GM23338 (cell line): ENCODE measurements around the gene SPDL1. TPM values are rescaled to one million over a fixed set of nuclear protein-coding genes. Genes with fewer than 3 reads are reported as not detected.

Experiments used
- ATAC-seq: fragments of 200-7000 bp; cut with Tn5 transposase; 3 replicates; pipeline ENCODE4 v1.9.1; 2020
- DNase-seq: peaks from one replicate; pipeline ENCODE4 v3.0.0-alpha.2; 2015; ENCODE audit warnings: low spot score
- H2AFZ ChIP-seq: fragments of 200-600 bp; sonication (generic); 2 replicates; pipeline ENCODE4 v1.8.0; 2016; ENCODE audit warnings: antibody characterized with exemption, mild to moderate bottlenecking, moderate library complexity
- H3F3A ChIP-seq: fragments of 200-600 bp; sonication (generic); replicated peaks from 2 replicates; pipeline ENCODE4 v1.8.0; 2017; ENCODE audit warnings: antibody characterized with exemption, mixed run types, low read depth
- H3K27ac ChIP-seq: fragments of 200-600 bp; sonication (generic); 2 replicates; pipeline ENCODE4 v1.6.1; 2016; ENCODE audit warnings: low read depth
- H3K27me3 ChIP-seq: fragments of 200-600 bp; sonication (generic); 2 replicates; pipeline ENCODE4 v1.8.0; 2016; ENCODE audit warnings: mild to moderate bottlenecking, mixed run types, moderate library complexity; ENCODE audit not compliant: insufficient read depth
- H3K36me3 ChIP-seq: fragments of 200-600 bp; sonication (generic); 2 replicates; pipeline ENCODE4 v1.8.0; 2016; ENCODE audit warnings: mild to moderate bottlenecking; ENCODE audit not compliant: insufficient read depth
- H3K4me1 ChIP-seq: fragments of 200-600 bp; sonication (generic); 2 replicates; pipeline ENCODE4 v1.8.0; 2016; ENCODE audit warnings: mild to moderate bottlenecking, moderate library complexity; ENCODE audit not compliant: insufficient read depth
- H3K4me2 ChIP-seq: fragments of 200-600 bp; sonication (generic); 2 replicates; pipeline ENCODE4 v1.7.1; 2017; ENCODE audit warnings: mixed run types
- H3K4me3 ChIP-seq: fragments of 200-600 bp; sonication (generic); 2 replicates; pipeline ENCODE4 v1.6.1; 2016; ENCODE audit warnings: mixed run types
- H3K79me2 ChIP-seq: fragments of 200-600 bp; sonication (generic); replicated peaks from 2 replicates; pipeline ENCODE4 v1.8.0; 2017; ENCODE audit warnings: mild to moderate bottlenecking; ENCODE audit not compliant: insufficient read depth
- H3K9me2 ChIP-seq: fragments of 200-600 bp; sonication (generic); 2 replicates; pipeline ENCODE4 v1.8.0; 2017; ENCODE audit not compliant: insufficient read depth
- H4K20me1 ChIP-seq: fragments of 200-600 bp; sonication (generic); replicated peaks from 2 replicates; pipeline ENCODE4 v1.8.0; 2017; ENCODE audit warnings: mild to moderate bottlenecking; ENCODE audit not compliant: insufficient read depth
- H3K27ac Mint-ChIP-seq: 2 replicates; pipeline ENCODE4 v1.8.0; 2020; ENCODE audit warnings: inconsistent platforms, mild to moderate bottlenecking, moderate library complexity, mixed read lengths
- H3K27me3 Mint-ChIP-seq: 3 replicates; pipeline ENCODE4 v1.8.0; 2022; ENCODE audit warnings: low read depth, mild to moderate bottlenecking, moderate library complexity, mixed read lengths, inconsistent platforms; ENCODE audit not compliant: insufficient read depth, poor library complexity
- H3K36me3 Mint-ChIP-seq: 3 replicates; pipeline ENCODE4 v1.8.0; 2021; ENCODE audit warnings: low read depth, mild to moderate bottlenecking, inconsistent platforms, moderate library complexity, mixed read lengths
- H3K4me1 Mint-ChIP-seq: 3 replicates; pipeline ENCODE4 v1.8.0; 2020; ENCODE audit warnings: mild to moderate bottlenecking, inconsistent platforms, mixed read lengths
- H3K4me3 Mint-ChIP-seq: 3 replicates; pipeline ENCODE4 v1.8.0; 2021; ENCODE audit warnings: moderate library complexity, mild to moderate bottlenecking, inconsistent platforms, mixed read lengths
- H3K9me3 Mint-ChIP-seq: 3 replicates; pipeline ENCODE4 v1.8.0; 2020; ENCODE audit warnings: moderate library complexity, mild to moderate bottlenecking, inconsistent platforms, mixed read lengths
- CREB1 ChIP-seq: fragments of 250-450 bp; sonication (Bioruptor Pico); IDR thresholded peaks from 2 replicates; pipeline ENCODE4 v1.5.0; 2020; ENCODE audit warnings: low read depth, mild to moderate bottlenecking, moderate library complexity
- EZH2 ChIP-seq: fragments of 200-600 bp; sonication (generic); IDR thresholded peaks from one replicate; pipeline ENCODE4 v1.8.0; 2017; ENCODE audit warnings: antibody characterized with exemption, mild to moderate bottlenecking, low read depth; ENCODE audit not compliant: unreplicated experiment
- EZH2phosphoT487 ChIP-seq: fragments of 200-600 bp; sonication (generic); IDR thresholded peaks from one replicate; pipeline ENCODE4 v1.8.1; 2018; ENCODE audit warnings: antibody characterized with exemption; ENCODE audit not compliant: unreplicated experiment
- JUNB ChIP-seq: IDR thresholded peaks from one replicate; pipeline ENCODE4 v1.6.1; 2016; ENCODE audit warnings: antibody characterized with exemption; ENCODE audit not compliant: unreplicated experiment
- NANOG ChIP-seq: IDR thresholded peaks from 2 replicates; pipeline ENCODE4 v1.6.1; 2016; ENCODE audit warnings: antibody characterized with exemption, borderline replicate concordance
- POLR2AphosphoS5 ChIP-seq: IDR thresholded peaks from 2 replicates; pipeline ENCODE4 v1.6.1; 2016; ENCODE audit warnings: antibody characterized with exemption, low read depth
- STAT1 ChIP-seq: IDR thresholded peaks from one replicate; pipeline ENCODE4 v1.6.1; 2016; ENCODE audit warnings: antibody characterized with exemption; ENCODE audit not compliant: unreplicated experiment
- ZNF114 ChIP-seq: fragments of 250-450 bp; sonication (Bioruptor Pico); IDR thresholded peaks from 2 replicates; pipeline ENCODE4 v1.5.0; 2020; ENCODE audit warnings: mild to moderate bottlenecking, moderate library complexity
- ZNF331 ChIP-seq: fragments of 250-450 bp; sonication (Bioruptor Pico); IDR thresholded peaks from 2 replicates; pipeline ENCODE4 v1.5.0; 2020; ENCODE audit warnings: low read depth, mild to moderate bottlenecking, moderate library complexity
- polyA plus RNA-seq: library from polyadenylated mRNA; unstranded; fragments of >200 nt; fragmentation: Nextera tagmentation; extraction: Ambion mirVana; gene quantifications from 2 replicates; pipeline ENCODE4 v1.2.1, GENCODE V29; 2016
- total RNA-seq: library from RNA; depleted of rRNA; stranded (reverse); fragments of >200 nt; shearing (Covaris generic); gene quantifications from 2 replicates; pipeline ENCODE4 v1.2.3, GENCODE V29; 2014
- TF ChIP-seq, protein P1 (sequence below): fragments of 250-450 bp; sonication (Bioruptor Pico); IDR thresholded peaks from 2 replicates; pipeline ENCODE4 v1.5.0; 2020; ENCODE audit warnings: mild to moderate bottlenecking, moderate library complexity
- TF ChIP-seq, protein P2 (sequence below): IDR thresholded peaks from one replicate; pipeline ENCODE4 v1.6.1; 2018; ENCODE audit warnings: antibody characterized with exemption; ENCODE audit not compliant: unreplicated experiment
- TF ChIP-seq, protein P3 (sequence below): IDR thresholded peaks from 2 replicates; pipeline ENCODE4 v1.6.1; 2016; ENCODE audit warnings: antibody characterized with exemption
- TF ChIP-seq, protein P4 (sequence below), 2 experiments: fragments of 200-600 bp in 1 of 2; sonication (generic) in 1 of 2; conservative IDR thresholded peaks; 2 replicates each; pipeline versions ENCODE4 v1.5.1 to v1.6.1; 2016 to 2017; ENCODE audit warnings: antibody characterized with exemption in 2 of 2, low read depth in 2 of 2, mild to moderate bottlenecking in 2 of 2, moderate library complexity in 1 of 2

The SPDL1 gene
- total and polyA plus RNA-seq, 2 experiments from 2014 or later, result 76.9 to 79.6 TPM

DNA sequence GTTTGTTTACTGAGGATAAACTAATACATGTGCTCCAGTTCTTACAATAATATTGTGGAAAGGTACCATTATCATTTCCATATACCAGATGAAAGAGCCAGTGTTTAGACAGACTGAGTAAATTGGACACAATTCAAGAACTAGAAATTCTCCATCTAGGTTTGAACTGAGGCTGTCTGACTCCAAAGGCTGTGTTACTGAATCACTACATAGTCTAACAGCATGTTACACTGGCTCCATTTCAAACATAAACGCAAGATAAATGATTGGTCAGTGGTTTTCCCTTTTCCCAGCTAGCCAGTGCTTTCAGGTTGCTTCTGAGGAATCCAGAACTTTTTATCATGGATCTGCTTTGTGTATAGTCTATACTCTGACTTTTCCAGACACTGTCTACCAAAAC is 8.1 kb downstream of the SPDL1 start (continued):
- no peak for TF ChIP-seq CREB1 (CRISPR knock-in tag)
- TF ChIP-seq, protein P1, sequence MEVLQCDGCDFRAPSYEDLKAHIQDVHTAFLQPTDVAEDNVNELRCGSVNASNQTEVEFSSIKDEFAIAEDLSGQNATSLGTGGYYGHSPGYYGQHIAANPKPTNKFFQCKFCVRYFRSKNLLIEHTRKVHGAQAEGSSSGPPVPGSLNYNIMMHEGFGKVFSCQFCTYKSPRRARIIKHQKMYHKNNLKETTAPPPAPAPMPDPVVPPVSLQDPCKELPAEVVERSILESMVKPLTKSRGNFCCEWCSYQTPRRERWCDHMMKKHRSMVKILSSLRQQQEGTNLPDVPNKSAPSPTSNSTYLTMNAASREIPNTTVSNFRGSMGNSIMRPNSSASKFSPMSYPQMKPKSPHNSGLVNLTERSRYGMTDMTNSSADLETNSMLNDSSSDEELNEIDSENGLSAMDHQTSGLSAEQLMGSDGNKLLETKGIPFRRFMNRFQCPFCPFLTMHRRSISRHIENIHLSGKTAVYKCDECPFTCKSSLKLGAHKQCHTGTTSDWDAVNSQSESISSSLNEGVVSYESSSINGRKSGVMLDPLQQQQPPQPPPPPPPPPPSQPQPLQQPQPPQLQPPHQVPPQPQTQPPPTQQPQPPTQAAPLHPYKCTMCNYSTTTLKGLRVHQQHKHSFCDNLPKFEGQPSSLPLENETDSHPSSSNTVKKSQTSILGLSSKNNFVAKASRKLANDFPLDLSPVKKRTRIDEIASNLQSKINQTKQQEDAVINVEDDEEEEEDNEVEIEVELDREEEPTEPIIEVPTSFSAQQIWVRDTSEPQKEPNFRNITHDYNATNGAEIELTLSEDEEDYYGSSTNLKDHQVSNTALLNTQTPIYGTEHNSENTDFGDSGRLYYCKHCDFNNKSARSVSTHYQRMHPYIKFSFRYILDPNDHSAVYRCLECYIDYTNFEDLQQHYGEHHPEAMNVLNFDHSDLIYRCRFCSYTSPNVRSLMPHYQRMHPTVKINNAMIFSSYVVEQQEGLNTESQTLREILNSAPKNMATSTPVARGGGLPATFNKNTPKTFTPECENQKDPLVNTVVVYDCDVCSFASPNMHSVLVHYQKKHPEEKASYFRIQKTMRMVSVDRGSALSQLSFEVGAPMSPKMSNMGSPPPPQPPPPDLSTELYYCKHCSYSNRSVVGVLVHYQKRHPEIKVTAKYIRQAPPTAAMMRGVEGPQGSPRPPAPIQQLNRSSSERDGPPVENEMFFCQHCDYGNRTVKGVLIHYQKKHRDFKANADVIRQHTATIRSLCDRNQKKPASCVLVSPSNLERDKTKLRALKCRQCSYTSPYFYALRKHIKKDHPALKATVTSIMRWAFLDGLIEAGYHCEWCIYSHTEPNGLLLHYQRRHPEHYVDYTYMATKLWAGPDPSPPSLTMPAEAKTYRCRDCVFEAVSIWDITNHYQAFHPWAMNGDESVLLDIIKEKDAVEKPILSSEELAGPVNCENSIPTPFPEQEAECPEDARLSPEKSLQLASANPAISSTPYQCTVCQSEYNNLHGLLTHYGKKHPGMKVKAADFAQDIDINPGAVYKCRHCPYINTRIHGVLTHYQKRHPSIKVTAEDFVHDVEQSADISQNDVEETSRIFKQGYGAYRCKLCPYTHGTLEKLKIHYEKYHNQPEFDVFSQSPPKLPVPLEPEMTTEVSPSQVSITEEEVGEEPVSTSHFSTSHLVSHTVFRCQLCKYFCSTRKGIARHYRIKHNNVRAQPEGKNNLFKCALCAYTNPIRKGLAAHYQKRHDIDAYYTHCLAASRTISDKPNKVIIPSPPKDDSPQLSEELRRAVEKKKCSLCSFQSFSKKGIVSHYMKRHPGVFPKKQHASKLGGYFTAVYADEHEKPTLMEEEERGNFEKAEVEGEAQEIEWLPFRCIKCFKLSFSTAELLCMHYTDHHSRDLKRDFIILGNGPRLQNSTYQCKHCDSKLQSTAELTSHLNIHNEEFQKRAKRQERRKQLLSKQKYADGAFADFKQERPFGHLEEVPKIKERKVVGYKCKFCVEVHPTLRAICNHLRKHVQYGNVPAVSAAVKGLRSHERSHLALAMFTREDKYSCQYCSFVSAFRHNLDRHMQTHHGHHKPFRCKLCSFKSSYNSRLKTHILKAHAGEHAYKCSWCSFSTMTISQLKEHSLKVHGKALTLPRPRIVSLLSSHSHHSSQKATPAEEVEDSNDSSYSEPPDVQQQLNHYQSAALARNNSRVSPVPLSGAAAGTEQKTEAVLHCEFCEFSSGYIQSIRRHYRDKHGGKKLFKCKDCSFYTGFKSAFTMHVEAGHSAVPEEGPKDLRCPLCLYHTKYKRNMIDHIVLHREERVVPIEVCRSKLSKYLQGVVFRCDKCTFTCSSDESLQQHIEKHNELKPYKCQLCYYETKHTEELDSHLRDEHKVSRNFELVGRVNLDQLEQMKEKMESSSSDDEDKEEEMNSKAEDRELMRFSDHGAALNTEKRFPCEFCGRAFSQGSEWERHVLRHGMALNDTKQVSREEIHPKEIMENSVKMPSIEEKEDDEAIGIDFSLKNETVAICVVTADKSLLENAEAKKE, result no peak

DNA sequence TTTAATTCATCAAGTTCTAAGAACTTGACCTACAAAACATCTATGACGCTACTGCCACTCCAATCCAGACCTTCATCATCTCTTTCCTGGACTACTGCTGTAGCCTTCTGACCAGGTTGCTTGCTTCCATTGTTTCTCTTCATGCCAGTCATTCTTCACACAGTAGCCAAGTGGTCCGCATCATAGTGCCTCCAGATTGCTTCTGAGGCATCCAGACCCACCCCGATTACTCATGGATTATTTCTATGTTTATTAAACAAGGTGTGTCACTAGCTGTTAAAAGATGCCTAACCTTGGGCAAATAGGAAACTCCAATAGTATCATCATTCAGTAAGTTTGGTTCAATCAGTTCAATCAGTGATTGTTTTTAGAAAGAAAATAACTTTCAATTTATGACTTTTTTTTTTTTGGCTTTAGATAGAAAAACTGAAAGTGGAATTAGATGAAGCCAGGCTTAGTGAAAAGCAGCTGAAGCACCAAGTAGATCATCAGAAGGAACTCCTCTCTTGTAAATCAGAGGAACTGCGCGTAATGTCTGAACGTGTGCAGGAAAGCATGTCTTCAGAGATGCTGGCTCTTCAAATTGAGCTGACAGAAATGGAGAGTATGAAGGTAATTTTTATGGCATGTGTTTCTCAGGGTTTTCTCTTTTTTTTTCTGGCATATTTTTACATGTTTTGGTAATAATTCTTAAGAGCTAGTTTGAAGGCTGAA is 9.5 kb downstream of the SPDL1 start:
- Mint-ChIP-seq H3K27ac (no peak overlapping the region), H3K4me1 (no peaks in the 10 kb centered on the region), H3K27me3 (no peaks in the 10 kb centered on the region), H3K4me3 (no peak overlapping the region), H3K9me3 (no peaks in the 10 kb centered on the region), H3K36me3 (peaks cover 91% of the 10 kb centered on the region)
- ATAC-seq (no peak), DNase-seq (no peak)
- Histone ChIP-seq H3F3A (no peaks in the 10 kb centered on the region), H3K27ac (no peak overlapping the region), H2AFZ (no peak overlapping the region), H3K9me2 (no peaks in the 10 kb centered on the region), H4K20me1 (0 out of 2 replicates have a peak, but pooled peaks cover 2% of the 10 kb centered on the region), H3K36me3 (peaks cover 92% of the 10 kb centered on the region), H3K79me2 (peaks cover 6% of the 10 kb centered on the region), H3K4me2 (no peak overlapping the region), H3K4me1 (no peaks in the 10 kb centered on the region), H3K27me3 (no peaks in the 10 kb centered on the region), H3K4me3 (no peak overlapping the region)
- TF ChIP-seq ZNF114 (CRISPR knock-in tag) (no peak), EZH2 (no peak), JUNB (no peak), EZH2phosphoT487 (no peak), CREB1 (CRISPR knock-in tag) (no peak), NANOG (no peak), ZNF331 (CRISPR knock-in tag) (no peak), STAT1 (no peak), POLR2AphosphoS5 (no peak)
- TF ChIP-seq, protein P2, sequence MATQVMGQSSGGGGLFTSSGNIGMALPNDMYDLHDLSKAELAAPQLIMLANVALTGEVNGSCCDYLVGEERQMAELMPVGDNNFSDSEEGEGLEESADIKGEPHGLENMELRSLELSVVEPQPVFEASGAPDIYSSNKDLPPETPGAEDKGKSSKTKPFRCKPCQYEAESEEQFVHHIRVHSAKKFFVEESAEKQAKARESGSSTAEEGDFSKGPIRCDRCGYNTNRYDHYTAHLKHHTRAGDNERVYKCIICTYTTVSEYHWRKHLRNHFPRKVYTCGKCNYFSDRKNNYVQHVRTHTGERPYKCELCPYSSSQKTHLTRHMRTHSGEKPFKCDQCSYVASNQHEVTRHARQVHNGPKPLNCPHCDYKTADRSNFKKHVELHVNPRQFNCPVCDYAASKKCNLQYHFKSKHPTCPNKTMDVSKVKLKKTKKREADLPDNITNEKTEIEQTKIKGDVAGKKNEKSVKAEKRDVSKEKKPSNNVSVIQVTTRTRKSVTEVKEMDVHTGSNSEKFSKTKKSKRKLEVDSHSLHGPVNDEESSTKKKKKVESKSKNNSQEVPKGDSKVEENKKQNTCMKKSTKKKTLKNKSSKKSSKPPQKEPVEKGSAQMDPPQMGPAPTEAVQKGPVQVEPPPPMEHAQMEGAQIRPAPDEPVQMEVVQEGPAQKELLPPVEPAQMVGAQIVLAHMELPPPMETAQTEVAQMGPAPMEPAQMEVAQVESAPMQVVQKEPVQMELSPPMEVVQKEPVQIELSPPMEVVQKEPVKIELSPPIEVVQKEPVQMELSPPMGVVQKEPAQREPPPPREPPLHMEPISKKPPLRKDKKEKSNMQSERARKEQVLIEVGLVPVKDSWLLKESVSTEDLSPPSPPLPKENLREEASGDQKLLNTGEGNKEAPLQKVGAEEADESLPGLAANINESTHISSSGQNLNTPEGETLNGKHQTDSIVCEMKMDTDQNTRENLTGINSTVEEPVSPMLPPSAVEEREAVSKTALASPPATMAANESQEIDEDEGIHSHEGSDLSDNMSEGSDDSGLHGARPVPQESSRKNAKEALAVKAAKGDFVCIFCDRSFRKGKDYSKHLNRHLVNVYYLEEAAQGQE, result no peak
- TF ChIP-seq, protein P3, sequence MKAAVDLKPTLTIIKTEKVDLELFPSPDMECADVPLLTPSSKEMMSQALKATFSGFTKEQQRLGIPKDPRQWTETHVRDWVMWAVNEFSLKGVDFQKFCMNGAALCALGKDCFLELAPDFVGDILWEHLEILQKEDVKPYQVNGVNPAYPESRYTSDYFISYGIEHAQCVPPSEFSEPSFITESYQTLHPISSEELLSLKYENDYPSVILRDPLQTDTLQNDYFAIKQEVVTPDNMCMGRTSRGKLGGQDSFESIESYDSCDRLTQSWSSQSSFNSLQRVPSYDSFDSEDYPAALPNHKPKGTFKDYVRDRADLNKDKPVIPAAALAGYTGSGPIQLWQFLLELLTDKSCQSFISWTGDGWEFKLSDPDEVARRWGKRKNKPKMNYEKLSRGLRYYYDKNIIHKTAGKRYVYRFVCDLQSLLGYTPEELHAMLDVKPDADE, result no peak
- TF ChIP-seq, protein P4, sequence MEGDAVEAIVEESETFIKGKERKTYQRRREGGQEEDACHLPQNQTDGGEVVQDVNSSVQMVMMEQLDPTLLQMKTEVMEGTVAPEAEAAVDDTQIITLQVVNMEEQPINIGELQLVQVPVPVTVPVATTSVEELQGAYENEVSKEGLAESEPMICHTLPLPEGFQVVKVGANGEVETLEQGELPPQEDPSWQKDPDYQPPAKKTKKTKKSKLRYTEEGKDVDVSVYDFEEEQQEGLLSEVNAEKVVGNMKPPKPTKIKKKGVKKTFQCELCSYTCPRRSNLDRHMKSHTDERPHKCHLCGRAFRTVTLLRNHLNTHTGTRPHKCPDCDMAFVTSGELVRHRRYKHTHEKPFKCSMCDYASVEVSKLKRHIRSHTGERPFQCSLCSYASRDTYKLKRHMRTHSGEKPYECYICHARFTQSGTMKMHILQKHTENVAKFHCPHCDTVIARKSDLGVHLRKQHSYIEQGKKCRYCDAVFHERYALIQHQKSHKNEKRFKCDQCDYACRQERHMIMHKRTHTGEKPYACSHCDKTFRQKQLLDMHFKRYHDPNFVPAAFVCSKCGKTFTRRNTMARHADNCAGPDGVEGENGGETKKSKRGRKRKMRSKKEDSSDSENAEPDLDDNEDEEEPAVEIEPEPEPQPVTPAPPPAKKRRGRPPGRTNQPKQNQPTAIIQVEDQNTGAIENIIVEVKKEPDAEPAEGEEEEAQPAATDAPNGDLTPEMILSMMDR (conservative IDR thresholded peaks at IDR 0.05; ENCODE audit: low read depth in 2 of 2), result no peak
